G401.6 (cell line): ENCODE measurements around the gene ADRB2.

Source experiments
- FAIRE-seq: peaks from 2 replicates; lab custom pipeline; 2012; peaks lifted over from hg19 to GRCh38; lab: Jason Lieb, UNC

The ADRB2 gene

GRCh38 chr5:148831590-148832565 is 5.5 kb downstream of the ADRB2 start:
- FAIRE-seq: no peak

GRCh38 chr5:148833122-148833521 is 6.7 kb downstream of the ADRB2 start:
- FAIRE-seq: no peak

- FAIRE-seq: no peak
Measured at GRCh38 chr5:148833925-148834324, 7.5 kb downstream of the ADRB2 start.

GRCh38 chr5:148834689-148835088 is 8.3 kb downstream of the ADRB2 start:
- no peak for FAIRE-seq

GRCh38 chr5:148836272-148837250 is 10.2 kb downstream of the ADRB2 start:
- FAIRE-seq: no peak

- no peak for FAIRE-seq
Measured at GRCh38 chr5:148837383-148837782, 11.0 kb downstream of the ADRB2 start.

GRCh38 chr5:148838357-148838756 is 11.9 kb downstream of the ADRB2 start:
- no peak for FAIRE-seq

GRCh38 chr5:148839960-148840359 is 13.5 kb downstream of the ADRB2 start:
- FAIRE-seq: no peak

GRCh38 chr5:148840531-148840930 is 14.1 kb downstream of the ADRB2 start:
- FAIRE-seq: no peak

- FAIRE-seq: no peak
Measured at GRCh38 chr5:148841519-148841918, 15.1 kb downstream of the ADRB2 start.

GRCh38 chr5:148842161-148842560 is 15.8 kb downstream of the ADRB2 start:
- no peak for FAIRE-seq

GRCh38 chr5:148843510-148844318 is 17.3 kb downstream of the ADRB2 start:
- FAIRE-seq: no peak

- no peak for FAIRE-seq
Measured at GRCh38 chr5:148844433-148845280, 18.2 kb downstream of the ADRB2 start.

GRCh38 chr5:148846930-148847329 is 20.5 kb downstream of the ADRB2 start:
- no peak for FAIRE-seq

- FAIRE-seq: no peak
Measured at GRCh38 chr5:148847456-148847855, 21.0 kb downstream of the ADRB2 start.

- no peak for FAIRE-seq
Measured at GRCh38 chr5:148848393-148849031, 22.1 kb downstream of the ADRB2 start.

- FAIRE-seq: no peak
Measured at GRCh38 chr5:148849461-148849860, 23.1 kb downstream of the ADRB2 start.

GRCh38 chr5:148850836-148851235 is 24.4 kb downstream of the ADRB2 start:
- FAIRE-seq: no peak

- no peak for FAIRE-seq
Measured at GRCh38 chr5:148853868-148854267, 27.5 kb downstream of the ADRB2 start.

- no peak for FAIRE-seq
Measured at GRCh38 chr5:148855249-148856008, 29.0 kb downstream of the ADRB2 start.
